SK-N-SH (cell line): ENCODE measurements around the gene CNPY4. TPM values are rescaled to one million over a fixed set of nuclear protein-coding genes. Genes with fewer than 3 reads are reported as not detected.

Experiments used
- CTCF ChIA-PET: fragments of 300-600, 350-600 bp; formaldehyde crosslinking; extraction: SDS; loops from one replicate; lab custom pipeline; 2021; lab: Yijun Ruan, JAX
- POLR2A ChIA-PET: fragments of 350-600 bp; sonication (Branson Sonifier 250); formaldehyde crosslinking; extraction: SDS; loops from one replicate; lab custom pipeline; 2020; ENCODE audit warnings: antibody characterized with exemption, inconsistent platforms; lab: Yijun Ruan, JAX
- DNase-seq: peaks from one replicate; pipeline ENCODE4 v3.0.0; 2012
- H2AFZ ChIP-seq: fragments of 200-600 bp; sonication (generic); 2 replicates; pipeline ENCODE4 v1.8.1; 2016; ENCODE audit warnings: antibody characterized with exemption, mild to moderate bottlenecking, low read depth
- H3F3A ChIP-seq: fragments of 200-600 bp; sonication (generic); replicated peaks from 2 replicates; pipeline ENCODE3; 2016; ENCODE audit warnings: antibody characterized with exemption, mild to moderate bottlenecking; ENCODE audit not compliant: insufficient read depth
- H3K27ac ChIP-seq, 2 experiments: fragments of 200-500 bp in 1 of 2; fragments of 200-600 bp in 1 of 2; sonication (Bioruptor generic) in 1 of 2; sonication (generic), shearing (Covaris generic) in 1 of 2; 2 replicates each; pipeline versions ENCODE4 v1.5.1 to v1.6.1; 2014 to 2016; ENCODE audit warnings: low read depth in 2 of 2, inconsistent platforms in 1 of 2, low read length in 1 of 2, mild to moderate bottlenecking in 1 of 2, mixed read lengths in 1 of 2
- H3K27me3 ChIP-seq: fragments of 200-600 bp; sonication (generic), shearing (Covaris generic); 2 replicates; pipeline ENCODE4 v1.6.1; 2016; ENCODE audit warnings: mixed run types; ENCODE audit not compliant: insufficient read depth
- H3K36me3 ChIP-seq, 2 experiments: fragments of 200-500 bp in 1 of 2; fragments of 200-600 bp in 1 of 2; sonication (Bioruptor generic) in 1 of 2; sonication (generic) in 1 of 2; replicated peaks in 1 of 2; 2 replicates each; pipeline versions ENCODE3 to v1.5.1; 2014 to 2016; ENCODE audit warnings: low read length in 1 of 2, mild to moderate bottlenecking in 1 of 2; ENCODE audit not compliant: insufficient read depth in 2 of 2, control insufficient read depth in 1 of 2
- H3K4me1 ChIP-seq, 2 experiments: fragments of 200-500 bp in 1 of 2; fragments of 200-600 bp in 1 of 2; sonication (Bioruptor generic) in 1 of 2; sonication (generic), shearing (Covaris generic) in 1 of 2; 2 replicates each; pipeline versions ENCODE4 v1.5.1 to v1.6.1; 2014 to 2016; ENCODE audit warnings: low read depth in 1 of 2, low read length in 1 of 2, mixed run types in 1 of 2; ENCODE audit not compliant: insufficient read depth in 2 of 2, control insufficient read depth in 1 of 2
- H3K4me2 ChIP-seq: fragments of 200-600 bp; sonication (generic), shearing (Covaris generic); 2 replicates; pipeline ENCODE4 v1.6.1; 2017; ENCODE audit warnings: mixed run types
- H3K4me3 ChIP-seq, 2 experiments: fragments of 200-500 bp in 1 of 2; fragments of 200-600 bp in 1 of 2; sonication (Bioruptor generic) in 1 of 2; sonication (generic), shearing (Covaris generic) in 1 of 2; 2 replicates each; pipeline versions ENCODE4 v1.5.1 to v1.8.1; 2014 to 2016; ENCODE audit warnings: low read depth in 2 of 2, inconsistent platforms in 1 of 2, low read length in 1 of 2, mild to moderate bottlenecking in 1 of 2, mixed read lengths in 1 of 2, moderate library complexity in 1 of 2
- H3K79me2 ChIP-seq: fragments of 200-600 bp; sonication (generic); 2 replicates; pipeline ENCODE4 v1.8.1; 2017; ENCODE audit warnings: mild to moderate bottlenecking; ENCODE audit not compliant: insufficient read depth
- H3K9ac ChIP-seq: fragments of 200-600 bp; sonication (generic); 2 replicates; pipeline ENCODE4 v1.6.1; 2017; ENCODE audit warnings: mixed run types
- H3K9me2 ChIP-seq: fragments of 200-600 bp; sonication (generic); 2 replicates; pipeline ENCODE4 v1.6.1; 2017; ENCODE audit warnings: mixed run types
- H3K9me3 ChIP-seq: fragments of 200-600 bp; sonication (generic); 2 replicates; pipeline ENCODE4 v1.6.1; 2017; ENCODE audit warnings: mixed run types, mild to moderate bottlenecking, moderate library complexity
- H4K20me1 ChIP-seq: fragments of 200-600 bp; sonication (generic); 2 replicates; pipeline ENCODE4 v1.6.1; 2017; ENCODE audit warnings: mild to moderate bottlenecking, mixed run types; ENCODE audit not compliant: insufficient read depth
- CHD2 ChIP-seq: fragments of 150-350 bp; IDR thresholded peaks from 2 replicates; pipeline ENCODE4 v1.6.1; 2018; ENCODE audit warnings: low read length; ENCODE audit not compliant: partially characterized antibody
- EP300 ChIP-seq, 2 experiments: IDR thresholded peaks; 2 replicates each; pipeline versions ENCODE4 v1.4.0 to v1.6.1; 2012; ENCODE audit warnings: borderline replicate concordance in 1 of 2, low read depth in 1 of 2, low read length in 1 of 2
- FOSL2 ChIP-seq: IDR thresholded peaks from 2 replicates; pipeline ENCODE4 v1.4.0; 2012; ENCODE audit warnings: low read depth, mild to moderate bottlenecking, moderate library complexity, borderline replicate concordance
- FOXJ3 ChIP-seq: sonication (generic); formaldehyde crosslinking; IDR thresholded peaks from 2 replicates; pipeline ENCODE4 v1.5.1; 2020; ENCODE audit warnings: mild to moderate bottlenecking, missing genetic modification reagents
- FOXM1 ChIP-seq: IDR thresholded peaks from 2 replicates; pipeline ENCODE4 v1.4.0; 2012; ENCODE audit warnings: low read depth, mild to moderate bottlenecking
- GABPA ChIP-seq: IDR thresholded peaks from 2 replicates; pipeline ENCODE4 v1.4.0; 2012; ENCODE audit warnings: low read depth, mild to moderate bottlenecking
- MEF2A ChIP-seq: IDR thresholded peaks from 2 replicates; pipeline ENCODE4 v1.4.0; 2012; ENCODE audit warnings: low read depth, borderline replicate concordance
- MXI1 ChIP-seq: IDR thresholded peaks from 2 replicates; pipeline ENCODE4 v1.6.1; 2012; ENCODE audit warnings: mild to moderate bottlenecking, low read depth, low read length, improper control_type of control experiment
- POLR2AphosphoS5 ChIP-seq: IDR thresholded peaks from 2 replicates; pipeline ENCODE4 v1.6.1; 2012; ENCODE audit warnings: low read depth, low read length
- RAD21 ChIP-seq: IDR thresholded peaks from 2 replicates; pipeline ENCODE4 v1.6.1; 2012; ENCODE audit warnings: mild to moderate bottlenecking, low read length
- RXRA ChIP-seq: IDR thresholded peaks from 2 replicates; pipeline ENCODE4 v1.4.0; 2012; ENCODE audit warnings: low read depth, mild to moderate bottlenecking, borderline replicate concordance
- SIN3A ChIP-seq: IDR thresholded peaks from 2 replicates; pipeline ENCODE4 v1.6.1; 2012; ENCODE audit warnings: low read depth, mild to moderate bottlenecking, low read length, moderate library complexity, borderline replicate concordance
- SMC3 ChIP-seq: IDR thresholded peaks from 2 replicates; pipeline ENCODE4 v1.6.1; 2012; ENCODE audit warnings: low read depth, low read length, improper control_type of control experiment
- TCF12 ChIP-seq: IDR thresholded peaks from 2 replicates; pipeline ENCODE4 v1.4.0; 2012
- YY1 ChIP-seq: IDR thresholded peaks from 2 replicates; pipeline ENCODE4 v1.4.0; 2012; ENCODE audit warnings: low read depth, mild to moderate bottlenecking
- WGBS: methylation state at CpG from one replicate; pipeline ENCODE4 v1.1.6; 2017; ENCODE audit warnings: low lambda C conversion rate; 5-methylcytosine and 5-hydroxymethylcytosine counted together
- polyA plus RNA-seq, 3 experiments: library from polyadenylated mRNA; depleted of rRNA; stranded (reverse); fragments of >200 nt; gene quantifications; 2 replicates each; pipeline ENCODE4 v1.2.3, GENCODE V29; 2012
- TF ChIP-seq, protein P1 (sequence below): IDR thresholded peaks from 2 replicates; pipeline ENCODE4 v1.4.0; 2012; ENCODE audit warnings: low read depth, borderline replicate concordance
- TF ChIP-seq, protein P2 (sequence below): fragments of 200-600 bp; sonication (generic); IDR thresholded peaks from 2 replicates; pipeline ENCODE4 v1.6.1; 2017; ENCODE audit warnings: antibody characterized with exemption, mild to moderate bottlenecking, moderate library complexity
- TF ChIP-seq, protein P3 (sequence below): IDR thresholded peaks from 2 replicates; pipeline ENCODE4 v1.4.0; 2012; ENCODE audit warnings: low read depth, borderline replicate concordance

CNPY4 gene
- polyA plus RNA-seq, 1 of the 3 experiments (the other 2 are of a cell fraction) = 52.0 TPM

DNA sequence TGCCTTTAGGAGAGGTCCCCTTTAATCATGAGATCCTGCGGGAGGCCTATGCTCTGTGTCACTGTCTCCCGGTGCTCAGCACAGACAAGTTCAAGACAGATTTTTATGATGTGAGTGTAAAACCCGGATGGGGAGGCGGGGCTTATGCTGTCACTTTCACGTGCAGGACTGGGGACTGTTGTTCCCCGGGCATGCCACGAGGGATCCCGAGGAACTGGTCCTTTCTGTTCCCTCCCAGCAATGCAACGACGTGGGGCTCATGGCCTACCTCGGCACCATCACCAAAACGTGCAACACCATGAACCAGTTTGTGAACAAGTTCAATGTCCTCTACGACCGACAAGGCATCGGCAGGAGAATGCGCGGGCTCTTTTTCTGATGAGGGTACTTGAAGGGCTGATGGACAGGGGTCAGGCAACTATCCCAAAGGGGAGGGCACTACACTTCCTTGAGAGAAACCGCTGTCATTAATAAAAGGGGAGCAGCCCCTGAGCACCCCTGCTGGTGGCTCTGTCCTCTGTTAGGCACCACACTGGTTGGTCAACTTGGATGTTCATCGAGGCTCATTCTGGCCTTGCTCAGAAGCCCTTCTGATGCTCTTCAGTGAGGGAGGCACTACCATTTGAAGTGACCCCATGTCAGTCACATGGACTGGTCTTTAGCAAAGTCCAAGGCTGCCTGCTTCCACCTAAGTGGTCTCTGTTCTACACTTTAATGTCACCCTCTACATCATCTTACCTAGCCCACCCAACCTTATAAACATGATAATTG is 27.8 kb upstream of the CNPY4 start:
- Histone ChIP-seq H2AFZ (no peak overlapping the region), H3K9ac (no peak overlapping the region; the same call in 1 of the 2 replicates)
- DNase-seq = peak; percentile 65

More for the DNA sequence above, 27.8 kb upstream of the CNPY4 start:
- peak overlapping the region; percentile 2 to 98; a peak in 3 of 4 replicates for H3K27ac ChIP-seq
- WGBS = 70% methylated on average over 19 of the region's 19 CpGs
- no peaks in the 10 kb centered on the region for H3K9me3 ChIP-seq
- TF ChIP-seq, protein P1, sequence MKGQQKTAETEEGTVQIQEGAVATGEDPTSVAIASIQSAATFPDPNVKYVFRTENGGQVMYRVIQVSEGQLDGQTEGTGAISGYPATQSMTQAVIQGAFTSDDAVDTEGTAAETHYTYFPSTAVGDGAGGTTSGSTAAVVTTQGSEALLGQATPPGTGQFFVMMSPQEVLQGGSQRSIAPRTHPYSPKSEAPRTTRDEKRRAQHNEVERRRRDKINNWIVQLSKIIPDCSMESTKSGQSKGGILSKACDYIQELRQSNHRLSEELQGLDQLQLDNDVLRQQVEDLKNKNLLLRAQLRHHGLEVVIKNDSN = no peak
- TF ChIP-seq RAD21 (no peak), RXRA (no peak), FOSL2 (no peak), EP300 (IDR thresholded peaks at IDR 0.05; ENCODE audit: borderline replicate concordance in 1 of 2, low read depth in 1 of 2, low read length in 1 of 2) (no peak), YY1 (no peak), POLR2AphosphoS5 (peak; percentile 35; the same call in 1 of the 2 replicates), SIN3A (peak; percentile 87; the same call in 1 of the 2 replicates), TCF12 (no peak), CHD2 (no peak), SMC3 (no peak), FOXJ3 (no peak), GABPA (no peak), MXI1 (peak; percentile 90), MEF2A (no peak), FOXM1 (no peak)
- TF ChIP-seq, protein P2, sequence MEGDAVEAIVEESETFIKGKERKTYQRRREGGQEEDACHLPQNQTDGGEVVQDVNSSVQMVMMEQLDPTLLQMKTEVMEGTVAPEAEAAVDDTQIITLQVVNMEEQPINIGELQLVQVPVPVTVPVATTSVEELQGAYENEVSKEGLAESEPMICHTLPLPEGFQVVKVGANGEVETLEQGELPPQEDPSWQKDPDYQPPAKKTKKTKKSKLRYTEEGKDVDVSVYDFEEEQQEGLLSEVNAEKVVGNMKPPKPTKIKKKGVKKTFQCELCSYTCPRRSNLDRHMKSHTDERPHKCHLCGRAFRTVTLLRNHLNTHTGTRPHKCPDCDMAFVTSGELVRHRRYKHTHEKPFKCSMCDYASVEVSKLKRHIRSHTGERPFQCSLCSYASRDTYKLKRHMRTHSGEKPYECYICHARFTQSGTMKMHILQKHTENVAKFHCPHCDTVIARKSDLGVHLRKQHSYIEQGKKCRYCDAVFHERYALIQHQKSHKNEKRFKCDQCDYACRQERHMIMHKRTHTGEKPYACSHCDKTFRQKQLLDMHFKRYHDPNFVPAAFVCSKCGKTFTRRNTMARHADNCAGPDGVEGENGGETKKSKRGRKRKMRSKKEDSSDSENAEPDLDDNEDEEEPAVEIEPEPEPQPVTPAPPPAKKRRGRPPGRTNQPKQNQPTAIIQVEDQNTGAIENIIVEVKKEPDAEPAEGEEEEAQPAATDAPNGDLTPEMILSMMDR = peak; percentile 42
- TF ChIP-seq, protein P3, sequence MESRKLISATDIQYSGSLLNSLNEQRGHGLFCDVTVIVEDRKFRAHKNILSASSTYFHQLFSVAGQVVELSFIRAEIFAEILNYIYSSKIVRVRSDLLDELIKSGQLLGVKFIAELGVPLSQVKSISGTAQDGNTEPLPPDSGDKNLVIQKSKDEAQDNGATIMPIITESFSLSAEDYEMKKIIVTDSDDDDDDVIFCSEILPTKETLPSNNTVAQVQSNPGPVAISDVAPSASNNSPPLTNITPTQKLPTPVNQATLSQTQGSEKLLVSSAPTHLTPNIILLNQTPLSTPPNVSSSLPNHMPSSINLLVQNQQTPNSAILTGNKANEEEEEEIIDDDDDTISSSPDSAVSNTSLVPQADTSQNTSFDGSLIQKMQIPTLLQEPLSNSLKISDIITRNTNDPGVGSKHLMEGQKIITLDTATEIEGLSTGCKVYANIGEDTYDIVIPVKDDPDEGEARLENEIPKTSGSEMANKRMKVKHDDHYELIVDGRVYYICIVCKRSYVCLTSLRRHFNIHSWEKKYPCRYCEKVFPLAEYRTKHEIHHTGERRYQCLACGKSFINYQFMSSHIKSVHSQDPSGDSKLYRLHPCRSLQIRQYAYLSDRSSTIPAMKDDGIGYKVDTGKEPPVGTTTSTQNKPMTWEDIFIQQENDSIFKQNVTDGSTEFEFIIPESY = no peak
- no peaks in the 10 kb centered on the region for H3K27me3 ChIP-seq
- no peak overlapping the region; the same call in 1 of the 2 replicates for H3K4me2 ChIP-seq
- no peaks in the 10 kb centered on the region for H4K20me1 ChIP-seq
- ChIA-PET POLR2A (interaction anchor here (7.5 kb wide), 1 partner anchor 9 kb away, joined by 98 read pairs; the partner anchor contains the start of genes AP4M1 and MCM7), CTCF (interaction anchor here (1.1 kb wide), 1 partner anchor 40 kb away, joined by 4 read pairs; no protein-coding TSS in a partner anchor)
- H3K4me3 ChIP-seq = no peak overlapping the region
- peaks cover 27 to 43% of the 10 kb centered on the region in 2 experiments for H3K4me1 ChIP-seq
- peaks cover 91% of the 10 kb centered on the region for H3F3A ChIP-seq
- peaks cover 57 to 62% of the 10 kb centered on the region in 2 experiments for H3K36me3 ChIP-seq
- peaks cover 78% of the 10 kb centered on the region for H3K79me2 ChIP-seq
- no peaks in the 10 kb centered on the region for H3K9me2 ChIP-seq
